K562 (cell line): ENCODE results near the gene DCLK1. TPM values are rescaled to one million over a fixed set of nuclear protein-coding genes. Genes with fewer than 3 reads are reported as not detected.

ENCODE experiments used
- CREB1 ChIP-seq, 2 experiments: sonication (generic) in 1 of 2; formaldehyde crosslinking in 1 of 2; IDR thresholded peaks; 2 replicates each; pipeline versions ENCODE4 v1.6.1 to v1.8.0; 2012 to 2022; ENCODE audit warnings: inconsistent platforms in 1 of 2, mild to moderate bottlenecking in 1 of 2, missing genetic modification reagents in 1 of 2, moderate library complexity in 1 of 2
- FOXA3 ChIP-seq, 2 experiments: fragments of 450-650 bp in 1 of 2; sonication (generic) in 1 of 2; formaldehyde crosslinking; IDR thresholded peaks in 1 of 2; conservative IDR thresholded peaks in 1 of 2; 2 replicates each; pipeline versions ENCODE4 v1.4.0 to v1.8.0; 2020 to 2022; ENCODE audit warnings: mild to moderate bottlenecking in 2 of 2, missing genetic modification reagents in 1 of 2
- NBN ChIP-seq: fragments of 450-650 bp; IDR thresholded peaks from 2 replicates; pipeline ENCODE4 v1.6.1; 2016; ENCODE audit warnings: low read depth, mild to moderate bottlenecking
- TEAD1 ChIP-seq, 2 experiments: fragments of 450-650 bp in 1 of 2; sonication (generic) in 1 of 2; formaldehyde crosslinking; IDR thresholded peaks; 2 replicates each; pipeline versions ENCODE4 v1.4.0 to v1.8.0; 2020 to 2022; ENCODE audit warnings: mild to moderate bottlenecking in 2 of 2, missing genetic modification reagents in 1 of 2
- ZC3H4 ChIP-seq: sonication (generic); formaldehyde crosslinking; IDR thresholded peaks from 2 replicates; pipeline ENCODE4 v1.9.0; 2021; ENCODE audit warnings: missing genetic modification reagents, borderline replicate concordance
- ZNF217 ChIP-seq: sonication (generic); formaldehyde crosslinking; IDR thresholded peaks from 2 replicates; pipeline ENCODE4 v1.8.0; 2022; ENCODE audit warnings: mild to moderate bottlenecking, missing genetic modification reagents
- polyA plus RNA-seq, 8 experiments: library from polyadenylated mRNA; depleted of rRNA in 4 of 8; stranded (reverse) in 5 of 8; unstranded in 3 of 8; fragments of >200 nt; fragmentation: Nextera tagmentation in 2 of 8; fragmentation: Illumina TruSeq in 1 of 8; extraction: Ambion mirVana in 2 of 8; extraction: Trizol in 1 of 8; gene quantifications; 2 replicates each; pipeline versions ENCODE4 v1.2.1 to v1.2.3, GENCODE V29; 2011 to 2014; ENCODE audit warnings: inconsistent platforms in 1 of 8, missing spikeins in 1 of 8
- total RNA-seq, 7 experiments: library from RNA; depleted of rRNA in 6 of 7; stranded (reverse); fragments of >200 nt in 6 of 7; fragmentation: Illumina TruSeq in 2 of 7; extraction: Trizol in 2 of 7; gene quantifications; 2 replicates each; pipeline versions ENCODE4 v1.2.1 to v1.2.3, GENCODE V29; 2011 to 2021; ENCODE audit warnings: low replicate concordance in 1 of 7
- TF ChIP-seq, protein P1 (sequence below): fragments of 450-650 bp; IDR thresholded peaks from 2 replicates; pipeline ENCODE4 v1.6.1; 2017; ENCODE audit warnings: antibody characterized with exemption, mild to moderate bottlenecking
- TF ChIP-seq, protein P2 (sequence below): IDR thresholded peaks from 2 replicates; pipeline ENCODE4 v1.6.1; 2014; ENCODE audit warnings: antibody characterized with exemption
- TF ChIP-seq, protein P3 (sequence below): fragments of 450-650 bp; formaldehyde crosslinking; IDR thresholded peaks from 2 replicates; pipeline ENCODE4 v1.4.0; 2020; ENCODE audit warnings: mild to moderate bottlenecking, moderate library complexity
- TF ChIP-seq, protein P4 (sequence below): fragments of 450-650 bp; IDR thresholded peaks from 2 replicates; pipeline ENCODE4 v1.6.1; 2018; ENCODE audit warnings: mild to moderate bottlenecking, low read depth; ENCODE audit not compliant: partially characterized antibody

Gene DCLK1
- total and polyA plus RNA-seq, 9 of the 15 experiments (the other 6 are each of a cell fraction or from before 2014, with no cell fraction given) = 0.07 TPM; not detected in 8

DNA sequence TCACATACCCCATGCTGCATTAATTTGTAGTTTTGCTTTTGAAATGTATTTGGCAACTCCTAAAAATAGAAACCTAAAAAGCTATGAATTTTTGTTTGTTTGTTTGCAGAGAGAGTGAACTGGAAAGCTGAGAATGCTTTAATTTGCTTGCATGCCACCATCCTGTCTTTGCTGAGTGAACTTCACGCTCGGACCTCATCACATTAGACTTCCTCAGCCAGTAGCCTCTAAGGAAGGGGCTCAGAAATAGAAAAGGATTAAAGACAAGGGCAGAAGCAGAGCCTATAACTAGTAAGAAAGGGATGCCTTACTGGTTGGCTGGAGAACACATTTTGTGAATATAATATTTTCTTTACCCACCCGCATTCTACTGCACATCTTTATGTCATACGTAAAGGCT, 275.1 kb downstream of the DCLK1 start (continued):
- TF ChIP-seq, protein P1, sequence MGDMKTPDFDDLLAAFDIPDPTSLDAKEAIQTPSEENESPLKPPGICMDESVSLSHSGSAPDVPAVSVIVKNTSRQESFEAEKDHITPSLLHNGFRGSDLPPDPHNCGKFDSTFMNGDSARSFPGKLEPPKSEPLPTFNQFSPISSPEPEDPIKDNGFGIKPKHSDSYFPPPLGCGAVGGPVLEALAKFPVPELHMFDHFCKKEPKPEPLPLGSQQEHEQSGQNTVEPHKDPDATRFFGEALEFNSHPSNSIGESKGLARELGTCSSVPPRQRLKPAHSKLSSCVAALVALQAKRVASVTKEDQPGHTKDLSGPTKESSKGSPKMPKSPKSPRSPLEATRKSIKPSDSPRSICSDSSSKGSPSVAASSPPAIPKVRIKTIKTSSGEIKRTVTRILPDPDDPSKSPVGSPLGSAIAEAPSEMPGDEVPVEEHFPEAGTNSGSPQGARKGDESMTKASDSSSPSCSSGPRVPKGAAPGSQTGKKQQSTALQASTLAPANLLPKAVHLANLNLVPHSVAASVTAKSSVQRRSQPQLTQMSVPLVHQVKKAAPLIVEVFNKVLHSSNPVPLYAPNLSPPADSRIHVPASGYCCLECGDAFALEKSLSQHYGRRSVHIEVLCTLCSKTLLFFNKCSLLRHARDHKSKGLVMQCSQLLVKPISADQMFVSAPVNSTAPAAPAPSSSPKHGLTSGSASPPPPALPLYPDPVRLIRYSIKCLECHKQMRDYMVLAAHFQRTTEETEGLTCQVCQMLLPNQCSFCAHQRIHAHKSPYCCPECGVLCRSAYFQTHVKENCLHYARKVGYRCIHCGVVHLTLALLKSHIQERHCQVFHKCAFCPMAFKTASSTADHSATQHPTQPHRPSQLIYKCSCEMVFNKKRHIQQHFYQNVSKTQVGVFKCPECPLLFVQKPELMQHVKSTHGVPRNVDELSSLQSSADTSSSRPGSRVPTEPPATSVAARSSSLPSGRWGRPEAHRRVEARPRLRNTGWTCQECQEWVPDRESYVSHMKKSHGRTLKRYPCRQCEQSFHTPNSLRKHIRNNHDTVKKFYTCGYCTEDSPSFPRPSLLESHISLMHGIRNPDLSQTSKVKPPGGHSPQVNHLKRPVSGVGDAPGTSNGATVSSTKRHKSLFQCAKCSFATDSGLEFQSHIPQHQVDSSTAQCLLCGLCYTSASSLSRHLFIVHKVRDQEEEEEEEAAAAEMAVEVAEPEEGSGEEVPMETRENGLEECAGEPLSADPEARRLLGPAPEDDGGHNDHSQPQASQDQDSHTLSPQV = no peak
- TF ChIP-seq ZNF217 = no peak
- TF ChIP-seq, protein P2, sequence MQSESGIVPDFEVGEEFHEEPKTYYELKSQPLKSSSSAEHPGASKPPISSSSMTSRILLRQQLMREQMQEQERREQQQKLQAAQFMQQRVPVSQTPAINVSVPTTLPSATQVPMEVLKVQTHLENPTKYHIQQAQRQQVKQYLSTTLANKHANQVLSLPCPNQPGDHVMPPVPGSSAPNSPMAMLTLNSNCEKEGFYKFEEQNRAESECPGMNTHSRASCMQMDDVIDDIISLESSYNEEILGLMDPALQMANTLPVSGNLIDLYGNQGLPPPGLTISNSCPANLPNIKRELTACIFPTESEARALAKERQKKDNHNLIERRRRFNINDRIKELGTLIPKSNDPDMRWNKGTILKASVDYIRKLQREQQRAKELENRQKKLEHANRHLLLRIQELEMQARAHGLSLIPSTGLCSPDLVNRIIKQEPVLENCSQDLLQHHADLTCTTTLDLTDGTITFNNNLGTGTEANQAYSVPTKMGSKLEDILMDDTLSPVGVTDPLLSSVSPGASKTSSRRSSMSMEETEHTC = no peak
- TF ChIP-seq, protein P3, sequence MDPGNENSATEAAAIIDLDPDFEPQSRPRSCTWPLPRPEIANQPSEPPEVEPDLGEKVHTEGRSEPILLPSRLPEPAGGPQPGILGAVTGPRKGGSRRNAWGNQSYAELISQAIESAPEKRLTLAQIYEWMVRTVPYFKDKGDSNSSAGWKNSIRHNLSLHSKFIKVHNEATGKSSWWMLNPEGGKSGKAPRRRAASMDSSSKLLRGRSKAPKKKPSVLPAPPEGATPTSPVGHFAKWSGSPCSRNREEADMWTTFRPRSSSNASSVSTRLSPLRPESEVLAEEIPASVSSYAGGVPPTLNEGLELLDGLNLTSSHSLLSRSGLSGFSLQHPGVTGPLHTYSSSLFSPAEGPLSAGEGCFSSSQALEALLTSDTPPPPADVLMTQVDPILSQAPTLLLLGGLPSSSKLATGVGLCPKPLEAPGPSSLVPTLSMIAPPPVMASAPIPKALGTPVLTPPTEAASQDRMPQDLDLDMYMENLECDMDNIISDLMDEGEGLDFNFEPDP (CRISPR knock-in tag) = no peak
- TF ChIP-seq, protein P4, sequence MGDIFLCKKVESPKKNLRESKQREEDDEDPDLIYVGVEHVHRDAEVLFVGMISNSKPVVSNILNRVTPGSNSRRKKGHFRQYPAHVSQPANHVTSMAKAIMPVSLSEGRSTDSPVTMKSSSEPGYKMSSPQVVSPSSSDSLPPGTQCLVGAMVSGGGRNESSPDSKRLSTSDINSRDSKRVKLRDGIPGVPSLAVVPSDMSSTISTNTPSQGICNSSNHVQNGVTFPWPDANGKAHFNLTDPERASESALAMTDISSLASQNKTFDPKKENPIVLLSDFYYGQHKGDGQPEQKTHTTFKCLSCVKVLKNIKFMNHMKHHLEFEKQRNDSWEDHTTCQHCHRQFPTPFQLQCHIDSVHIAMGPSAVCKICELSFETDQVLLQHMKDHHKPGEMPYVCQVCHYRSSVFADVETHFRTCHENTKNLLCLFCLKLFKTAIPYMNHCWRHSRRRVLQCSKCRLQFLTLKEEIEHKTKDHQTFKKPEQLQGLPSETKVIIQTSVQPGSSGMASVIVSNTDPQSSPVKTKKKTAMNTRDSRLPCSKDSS = no peak
- no peak for TF ChIP-seq NBN
- TF ChIP-seq CREB1 (IDR thresholded peaks at IDR 0.05) = no peak
- no peak for TF ChIP-seq CREB1 (CRISPR knock-in tag; IDR thresholded peaks at IDR 0.05)
- no peak for TF ChIP-seq ZC3H4 (CRISPR knock-in tag)
- TF ChIP-seq TEAD1 (CRISPR knock-in tag; IDR thresholded peaks at IDR 0.05) = no peak
- TF ChIP-seq FOXA3 (CRISPR knock-in tag; conservative IDR thresholded peaks at IDR 0.05 in 1 of 2, IDR thresholded peaks at IDR 0.05 in 1 of 2) = no peak
